Motor neuron (in vitro differentiated cells): ENCODE results near the gene PTGR3. TPM values are rescaled to one million over a fixed set of nuclear protein-coding genes. Genes with fewer than 3 reads are reported as not detected.
A peak's percentile ranks its signal among the peaks of the same experiment; 100 is the strongest.

ENCODE experiments used
- ATAC-seq, 8 experiments: fragments of 200-7000 bp; cut with Tn5 transposase; replicated peaks in 6 of 8; 2 replicates each; pipeline ENCODE4 v1.8.0; 2021; ENCODE audit warnings: mild to moderate bottlenecking in 8 of 8, moderate library complexity in 8 of 8
- H3K27ac ChIP-seq, 2 donors: fragments of 250-450 bp; sonication (Bioruptor Pico); 2 replicates each; pipeline ENCODE4 v1.9.0; 2021; ENCODE audit warnings: antibody characterized with exemption in 2 of 2, mild to moderate bottlenecking in 2 of 2, moderate library complexity in 1 of 2
- H3K4me1 ChIP-seq, 2 donors: fragments of 250-450 bp; sonication (Bioruptor Pico); replicated peaks in 1 of 2; 2 replicates each; pipeline ENCODE4 v1.6.1; 2021; ENCODE audit warnings: antibody characterized with exemption in 2 of 2, mild to moderate bottlenecking in 2 of 2, moderate library complexity in 1 of 2
- H3K4me3 ChIP-seq, 5 donors: fragments of 250-450 bp; sonication (Bioruptor Pico); 2 replicates each; pipeline ENCODE4 v1.9.0; 2021; ENCODE audit warnings: antibody characterized with exemption in 5 of 5, mild to moderate bottlenecking in 5 of 5, moderate library complexity in 4 of 5
- WGBS, 10 experiments: fragments of 450-650 bp; shearing (Covaris generic); methylation state at CpG; one replicate each; pipeline ENCODE4 v1.0.0; 2022; 5-methylcytosine and 5-hydroxymethylcytosine counted together
- in situ Hi-C, 9 experiments: fragments of 400-800 bp; cut with MboI; loops; one replicate each; pipeline ENCODE4 v1.15.0; 2021; ENCODE audit warnings: low sequenced_read_pairs in 9 of 9, low pct_unique_long_range_greater_than_20kb in 2 of 9; ENCODE audit not compliant: unreplicated experiment in 9 of 9
- total RNA-seq, 8 experiments: library from RNA; unstranded; fragments of 300-600 nt; gene quantifications; 2 replicates each; pipeline versions ENCODE4 v1.2.3 to v1.2.4, GENCODE V29; 2022

The PTGR3 gene
- total RNA-seq, 8 experiments from 2014 or later = 9.0 to 41.9 (median 25.4) TPM

GRCh38 chr18:75218065-75218923 is 9.4 kb upstream of the PTGR3 start:
- in situ Hi-C loops = loop anchor here in 6 of 9 experiments (25.0 kb wide), 4 partner anchors 244 to 1044 kb away; no protein-coding TSS in a partner anchor
- peaks cover 46 to 84% of the 10 kb centered on the region in 2 donors for H3K4me1 ChIP-seq

DNA sequence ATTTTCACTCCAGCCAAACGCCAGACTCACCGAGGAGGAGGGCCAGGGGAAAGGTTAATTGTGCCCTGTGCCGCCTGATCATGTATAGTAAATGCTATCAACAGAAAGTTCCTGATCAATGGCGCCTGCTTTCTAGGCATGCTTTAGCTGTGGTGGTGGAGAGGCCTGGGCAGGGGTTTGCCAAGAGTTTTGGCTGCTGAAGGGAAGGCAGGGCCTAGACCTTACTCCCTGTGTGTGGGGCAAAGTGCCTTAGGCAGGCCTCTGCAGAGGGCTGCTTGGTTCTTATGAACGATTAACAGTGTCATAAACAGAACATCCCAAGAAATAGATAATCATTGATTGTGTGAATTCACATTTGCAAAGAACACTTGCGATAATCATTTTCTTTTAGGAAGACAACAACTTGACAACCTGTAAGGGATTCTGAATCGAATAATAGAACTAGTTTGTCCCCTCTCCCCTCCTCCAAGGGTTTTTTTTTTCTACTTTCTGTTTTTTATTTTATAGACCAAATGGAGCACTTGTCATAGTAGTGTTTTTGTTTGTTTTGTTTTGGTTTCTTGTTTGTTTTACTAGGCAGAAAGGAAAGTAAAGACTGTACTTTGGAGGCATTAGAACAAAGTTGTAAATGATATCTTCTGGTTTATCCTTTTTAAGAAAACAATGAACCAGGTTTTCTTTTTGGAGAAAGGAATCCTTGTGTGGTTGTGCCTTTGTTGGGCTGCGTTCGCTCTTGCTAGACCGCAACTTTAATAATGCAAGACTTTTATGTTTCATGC is 8.2 kb upstream of the PTGR3 start:
- Histone ChIP-seq H3K27ac (peak overlapping the region; percentile 51 to 72), H3K4me3 (peak overlapping the region; percentile 2 to 96 (median 77)), H3K4me1 (peaks cover 36 to 73% of the 10 kb centered on the region in 2 donors)
- in situ Hi-C loops = loop anchor here in 6 of 9 experiments (25.0 kb wide), 4 partner anchors 245 to 1045 kb away; no protein-coding TSS in a partner anchor
- peak in 5 of 8 experiments; percentile 3 to 26 (median 15) for ATAC-seq
- 40 to 94% (median 74%) methylated on average over 1 to 10 of the region's 10 CpGs for WGBS, 10 experiments

More at GRCh38 chr18:75218065-75218923, 9.4 kb upstream of the PTGR3 start:
- Histone ChIP-seq H3K4me3 (peak overlapping the region in 4 of 5 donors; percentile 75 to 96 (median 84)), H3K27ac (peak overlapping the region; percentile 35 to 48)
- WGBS, 10 experiments = 15 to 88% (median 42%) methylated on average over 3 to 11 of the region's 12 CpGs
- ATAC-seq = peak in 5 of 8 experiments; percentile 40 to 79 (median 51)

GRCh38 chr18:75216212-75216910 is 7.4 kb upstream of the PTGR3 start:
- in situ Hi-C loops = loop anchor here in 6 of 9 experiments (25.0 kb wide), 4 partner anchors 246 to 1046 kb away; no protein-coding TSS in a partner anchor
- H3K27ac ChIP-seq = peak overlapping the region; percentile 51 to 72
- peaks cover 29 to 66% of the 10 kb centered on the region in 2 donors for H3K4me1 ChIP-seq
- peak overlapping the region; percentile 2 to 96 (median 77) for H3K4me3 ChIP-seq
- peak in 7 of 8 experiments; percentile 3 to 54 (median 6) for ATAC-seq
- 32 to 100% (median 60%) methylated on average over 1 to 6 of the region's 7 CpGs; no CpG with 5 or more reads in 2 of the 10 experiments for WGBS, 10 experiments

- in situ Hi-C loops = loop anchor here in 6 of 9 experiments (25.0 kb wide), 4 partner anchors 247 to 1047 kb away; no protein-coding TSS in a partner anchor
These were observed 6.7 kb upstream of the PTGR3 start for GRCh38 chr18:75215663-75216062.

DNA sequence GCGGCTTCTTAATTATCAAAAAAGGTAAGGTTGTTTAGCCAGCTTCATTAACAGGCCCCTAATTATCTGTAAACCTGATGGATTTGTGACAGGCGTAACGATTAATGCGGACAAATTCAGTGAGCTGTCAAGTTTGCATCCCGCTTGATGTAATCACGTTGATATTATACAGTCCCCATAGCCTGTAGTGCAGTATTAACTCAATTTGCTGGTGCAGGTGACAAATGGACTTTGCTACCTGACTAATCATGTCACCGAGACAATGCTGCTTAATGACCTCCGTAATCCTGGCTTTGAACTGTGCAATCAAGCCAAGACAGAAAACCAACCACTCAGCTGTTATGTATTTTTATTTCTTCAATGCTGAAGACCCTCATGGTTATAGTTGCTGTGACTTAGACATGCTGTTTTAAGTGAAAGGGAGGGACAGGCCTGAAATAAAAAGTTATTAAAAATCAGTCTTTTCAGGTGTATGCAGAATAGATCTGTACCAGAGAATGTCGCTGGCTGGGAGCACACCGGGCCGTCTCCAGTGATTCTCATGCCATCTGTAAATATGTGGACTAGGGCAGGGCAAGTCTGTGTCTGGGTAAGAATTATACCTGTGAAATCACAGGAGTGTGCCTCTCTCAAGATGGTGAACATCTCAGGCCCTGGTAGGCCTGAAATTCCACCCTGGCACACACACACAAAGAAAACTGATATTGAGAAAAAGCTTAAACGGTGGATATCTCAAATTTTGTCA is 6.0 kb upstream of the PTGR3 start:
- peak overlapping the region; percentile 75 to 96 (median 78) for H3K4me3 ChIP-seq
- in situ Hi-C loops = loop anchor here in 6 of 9 experiments (25.0 kb wide), 4 partner anchors 247 to 1047 kb away; no protein-coding TSS in a partner anchor

More at GRCh38 chr18:75215663-75216062, 6.7 kb upstream of the PTGR3 start:
- Histone ChIP-seq H3K4me3 (peak overlapping the region; percentile 75 to 96 (median 78)), H3K4me1 (peaks cover 24 to 59% of the 10 kb centered on the region in 2 donors), H3K27ac (peak overlapping the region in 1 of 2 donors; percentile 72)
- ATAC-seq = peak in 6 of 8 experiments; percentile 8 to 39 (median 26)
- 0 to 100% (median 59%) methylated on average over 1 to 3 of the region's 4 CpGs; no CpG with 5 or more reads in 4 of the 10 experiments for WGBS, 10 experiments

GRCh38 chr18:75214332-75214690 is 5.4 kb upstream of the PTGR3 start:
- H3K4me3 ChIP-seq = peak overlapping the region; percentile 75 to 96 (median 78)
- H3K4me1 ChIP-seq = peaks cover 14 to 47% of the 10 kb centered on the region in 2 donors
- ATAC-seq = no peak
- 0 to 68% (median 29%) methylated on average over 1 to 5 of the region's 5 CpGs for WGBS, 10 experiments
- peak overlapping the region in 1 of 2 donors; percentile 72 for H3K27ac ChIP-seq
- in situ Hi-C loops = loop anchor here in 6 of 9 experiments (25.0 kb wide), 4 partner anchors 248 to 1048 kb away; no protein-coding TSS in a partner anchor

More for the DNA sequence above, 6.0 kb upstream of the PTGR3 start:
- 19 to 94% (median 79%) methylated on average over 1 to 12 of the region's 12 CpGs for WGBS, 10 experiments
- Histone ChIP-seq H3K4me1 (peaks cover 20 to 53% of the 10 kb centered on the region in 2 donors), H3K27ac (peak overlapping the region; percentile 50 to 72)
- peak in 2 of 8 experiments; percentile 4 to 12 for ATAC-seq

DNA sequence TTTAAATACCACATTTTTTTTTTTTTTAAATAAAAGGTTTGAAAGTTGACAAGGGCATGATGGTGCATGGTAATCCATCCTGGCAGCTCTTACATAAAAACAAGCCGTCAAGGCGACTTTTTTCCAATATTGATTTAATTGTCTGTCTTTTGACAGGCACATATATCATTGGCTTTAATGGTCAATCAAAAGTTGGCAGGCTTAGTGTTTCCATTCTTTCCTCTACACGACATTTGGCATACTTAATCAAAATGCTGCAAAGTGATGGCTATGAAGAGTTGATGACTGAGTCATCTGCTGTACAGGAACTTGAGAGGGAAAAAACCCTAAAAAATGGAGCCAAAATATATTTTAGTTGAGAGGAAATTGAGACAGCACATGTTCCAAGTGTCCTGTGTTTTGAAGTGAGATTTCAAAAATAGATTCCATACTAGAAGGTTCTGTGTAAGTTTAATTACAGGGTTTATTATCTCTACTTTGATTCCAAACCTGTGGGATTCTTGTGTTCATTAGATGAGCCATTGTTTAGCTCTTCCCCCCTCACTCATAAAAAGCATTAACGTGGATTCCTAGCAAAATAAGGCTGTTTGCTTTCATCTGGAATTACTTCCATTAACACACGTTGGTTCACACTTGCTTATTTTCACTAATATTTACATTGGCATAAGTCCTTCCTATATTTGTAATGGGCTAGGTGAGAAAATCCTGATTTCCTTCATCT is 4.8 kb upstream of the PTGR3 start:
- ATAC-seq = no peak
- in situ Hi-C loops = loop anchor here in 6 of 9 experiments (25.0 kb wide), 4 partner anchors 249 to 1049 kb away; no protein-coding TSS in a partner anchor
- H3K4me3 ChIP-seq = peak overlapping the region; percentile 75 to 96 (median 78)

DNA sequence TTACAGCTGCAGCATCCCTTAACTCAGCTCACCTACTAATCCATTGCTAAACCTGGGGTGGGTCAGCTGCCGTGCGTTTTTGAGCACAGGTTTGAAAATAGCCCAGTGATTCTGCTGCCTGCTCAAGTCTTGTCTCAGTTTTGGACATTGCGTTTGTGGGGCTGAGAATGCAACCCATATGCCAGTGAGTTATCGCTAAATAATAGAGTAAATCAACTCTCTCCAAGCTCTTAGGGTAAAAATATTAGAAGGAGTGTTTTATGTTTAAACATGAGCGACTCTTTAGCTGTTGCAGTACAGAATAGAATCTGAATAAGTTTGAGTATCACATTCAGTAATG is 3.8 kb upstream of the PTGR3 start:
- 0 to 20% (median 3%) methylated on average over 1 to 5 of the region's 5 CpGs for WGBS, 10 experiments
- no peak for ATAC-seq
- in situ Hi-C loops = loop anchor here in 6 of 9 experiments (25.0 kb wide), 4 partner anchors 250 to 1050 kb away; no protein-coding TSS in a partner anchor
- H3K4me1 ChIP-seq = peaks cover 0 to 35% of the 10 kb centered on the region in 2 donors
- H3K4me3 ChIP-seq = peak overlapping the region; percentile 75 to 96 (median 78)
- H3K27ac ChIP-seq = peak overlapping the region in 1 of 2 donors; percentile 96

More for the DNA sequence above, 4.8 kb upstream of the PTGR3 start:
- H3K4me1 ChIP-seq = peaks cover 8 to 46% of the 10 kb centered on the region in 2 donors
- H3K27ac ChIP-seq = peak overlapping the region in 1 of 2 donors; percentile 72
- 0 to 15% (median 4%) methylated on average over 2 to 5 of the region's 5 CpGs; no CpG with 5 or more reads in 1 of the 10 experiments for WGBS, 10 experiments

GRCh38 chr18:75211953-75212750 is 3.2 kb upstream of the PTGR3 start:
- in situ Hi-C loops = loop anchor here in 6 of 9 experiments (25.0 kb wide), 4 partner anchors 250 to 1050 kb away; no protein-coding TSS in a partner anchor
- ATAC-seq = no peak
- 0 to 19% (median 0%) methylated on average over 1 to 9 of the region's 38 CpGs; no CpG with 5 or more reads in 1 of the 10 experiments for WGBS, 10 experiments
- Histone ChIP-seq H3K4me1 (peaks cover 0 to 30% of the 10 kb centered on the region in 2 donors), H3K4me3 (peak overlapping the region; percentile 75 to 96 (median 78)), H3K27ac (peak overlapping the region; percentile 89 to 96)

DNA sequence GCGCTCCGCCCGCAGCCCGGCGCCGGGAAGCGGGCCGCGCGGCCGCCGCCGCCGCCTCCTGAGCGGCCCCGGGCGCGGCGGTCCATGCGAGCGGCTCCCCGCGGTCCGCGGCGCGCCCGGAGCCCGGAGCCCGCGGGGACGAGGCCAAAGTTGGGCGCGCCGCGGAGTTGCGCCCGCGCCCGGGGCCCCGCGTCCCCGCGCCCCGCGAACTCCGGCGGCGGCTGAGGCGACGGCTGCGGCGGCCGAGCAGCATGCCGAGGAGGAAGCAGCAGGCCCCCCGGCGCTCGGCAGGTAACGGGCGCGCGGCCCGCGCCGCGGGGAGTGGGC is 2.6 kb upstream of the PTGR3 start:
- Histone ChIP-seq H3K4me1 (peaks cover 0 to 24% of the 10 kb centered on the region in 2 donors), H3K27ac (peak overlapping the region; percentile 89 to 96), H3K4me3 (peak overlapping the region; percentile 75 to 96 (median 78))
- in situ Hi-C loops = loop anchor here in 6 of 9 experiments (25.0 kb wide), 4 partner anchors 251 to 1051 kb away; no protein-coding TSS in a partner anchor
- 0% methylated on average over 5 of the region's 66 CpGs; no CpG with 5 or more reads in 9 of the 10 experiments for WGBS, 10 experiments
- ATAC-seq = no peak
